Keratinocyte (primary cell): Measurements from ENCODE around the gene AGPAT3. TPM values are rescaled to one million over a fixed set of nuclear protein-coding genes. Genes with fewer than 3 reads are reported as not detected.

Experiments
- DNase-seq: peaks from one replicate; pipeline ENCODE4 v3.0.0-alpha.2; 2011; ENCODE audit warnings: low read depth, missing footprints, low spot score
- FAIRE-seq: peaks from 2 replicates; lab custom pipeline; 2011; peaks lifted over from hg19 to GRCh38; lab: Jason Lieb, UNC
- H2AFZ ChIP-seq: 2 replicates; pipeline ENCODE4 v1.6.0; 2012; ENCODE audit warnings: low read length, control low read depth, inconsistent platforms; ENCODE audit not compliant: control insufficient read depth
- H3K27ac ChIP-seq: 2 replicates; pipeline ENCODE4 v1.5.1; 2011; ENCODE audit warnings: low read length; ENCODE audit not compliant: control insufficient read depth, insufficient read depth
- H3K27me3 ChIP-seq: 3 replicates; pipeline ENCODE4 v1.6.0; 2011; ENCODE audit warnings: low read length; ENCODE audit not compliant: control insufficient read depth, insufficient read depth; ENCODE audit errors: extremely low read depth
- H3K36me3 ChIP-seq, 2 experiments: 2 replicates in 1 of 2; 3 replicates in 1 of 2; pipeline ENCODE4 v1.5.1; 2011; ENCODE audit warnings: low read length in 2 of 2, mild to moderate bottlenecking in 1 of 2; ENCODE audit not compliant: control insufficient read depth in 2 of 2, insufficient read depth in 2 of 2; ENCODE audit errors: extremely low read depth in 1 of 2
- H3K4me1 ChIP-seq: 3 replicates; pipeline ENCODE4 v1.5.1; 2011; ENCODE audit warnings: low read length; ENCODE audit not compliant: control insufficient read depth, insufficient read depth; ENCODE audit errors: extremely low read depth
- H3K4me2 ChIP-seq: 3 replicates; pipeline ENCODE4 v1.6.0; 2011; ENCODE audit warnings: low read depth, low read length; ENCODE audit not compliant: control insufficient read depth, insufficient read depth; ENCODE audit errors: extremely low read depth
- H3K4me3 ChIP-seq, 3 experiments: fragments of 200-600 bp in 1 of 3; sonication (generic) in 1 of 3; 2 replicates in 2 of 3; 3 replicates in 1 of 3; pipeline ENCODE4 v1.5.1; 2011 to 2016; ENCODE audit warnings: low read length in 3 of 3, mild to moderate bottlenecking in 3 of 3, control low read depth in 2 of 3, inconsistent platforms in 1 of 3, low read depth in 1 of 3, mixed read lengths in 1 of 3, mixed run types in 1 of 3, moderate library complexity in 1 of 3; ENCODE audit not compliant: control insufficient read depth in 2 of 3, insufficient read depth in 2 of 3; ENCODE audit errors: extremely low read depth in 1 of 3
- H3K79me2 ChIP-seq: 2 replicates; pipeline ENCODE4 v1.6.0; 2012; ENCODE audit warnings: low read length; ENCODE audit not compliant: control insufficient read depth, insufficient read depth
- H3K9ac ChIP-seq: 3 replicates; pipeline ENCODE4 v1.6.0; 2011; ENCODE audit warnings: low read length; ENCODE audit not compliant: control insufficient read depth, insufficient read depth; ENCODE audit errors: extremely low read depth
- H3K9me1 ChIP-seq: 3 replicates; pipeline ENCODE4 v1.6.0; 2011; ENCODE audit warnings: low read length; ENCODE audit not compliant: control insufficient read depth, insufficient read depth; ENCODE audit errors: extremely low read depth
- H3K9me3 ChIP-seq: 2 replicates; pipeline ENCODE4 v1.5.1; 2012; ENCODE audit warnings: low read depth, low read length; ENCODE audit not compliant: control insufficient read depth
- H4K20me1 ChIP-seq: 3 replicates; pipeline ENCODE4 v1.6.0; 2011; ENCODE audit warnings: low read length; ENCODE audit not compliant: control insufficient read depth, insufficient read depth; ENCODE audit errors: extremely low read depth
- CTCF ChIP-seq, 3 experiments: IDR thresholded peaks in 1 of 3; conservative IDR thresholded peaks in 1 of 3; optimal IDR thresholded peaks in 1 of 3; 2 replicates in 2 of 3; 3 replicates in 1 of 3; pipeline versions ENCODE3 to v1.5.1; 2011; ENCODE audit warnings: low read length in 3 of 3, mild to moderate bottlenecking in 3 of 3, moderate library complexity in 2 of 3, control low read depth in 1 of 3, inconsistent platforms in 1 of 3; ENCODE audit not compliant: insufficient read depth in 2 of 3; ENCODE audit errors: extremely low read depth in 1 of 3
- EZH2 ChIP-seq: IDR thresholded peaks from one replicate; pipeline ENCODE4 v1.6.1; 2012; ENCODE audit warnings: inconsistent platforms, mild to moderate bottlenecking, low read length, moderate library complexity
- dilution Hi-C: fragments of 300-500 bp; cut with MboI; formaldehyde crosslinking; loops from one replicate; pipeline ENCODE4 v1.7.0; 2020; ENCODE audit warnings: low sequenced_read_pairs; ENCODE audit not compliant: extremely low pct_ligation_motif_present
- polyA plus RNA-seq, 5 experiments: library from polyadenylated mRNA; depleted of rRNA in 3 of 5; stranded (reverse) in 3 of 5; stranded (forward) in 1 of 5; unstranded in 1 of 5; fragments of >200 nt; gene quantifications; 1 replicate in 1 of 5; 2 replicates in 3 of 5; 3 replicates in 1 of 5; pipeline versions ENCODE4 v1.2.1 to v1.2.3, GENCODE V29; 2011 to 2012; ENCODE audit warnings: missing spikeins in 2 of 5, low read depth in 1 of 5, low replicate concordance in 1 of 5

The AGPAT3 gene
- polyA plus RNA-seq, 1 donor (not counting 4 experiments of a cell fraction or from before 2014, with no cell fraction given), result 21.7 TPM

- dilution Hi-C loops, result no loop called here
- H3K27me3 ChIP-seq, result no peaks in the 10 kb centered on the region
- H3K4me3 ChIP-seq, result no peak overlapping the region
- DNase-seq (no peak), FAIRE-seq (no peak)
- H3K4me1 ChIP-seq, result peaks cover 5% of the 10 kb centered on the region
- H3K36me3 ChIP-seq, result no peaks in the 10 kb centered on the region
- H3K4me2 ChIP-seq, result no peak overlapping the region
- no peak for TF ChIP-seq CTCF (optimal IDR thresholded peaks at IDR 0.05 in 1 of 3, IDR thresholded peaks at IDR 0.05 in 1 of 3, conservative IDR thresholded peaks at IDR 0.05 in 1 of 3; ENCODE audit: extremely low read depth in 1 of 3, insufficient read depth in 2 of 3, low read length in 3 of 3)
- TF ChIP-seq EZH2, result no peak
- H3K79me2 ChIP-seq, result peaks cover 89% of the 10 kb centered on the region
- H3K9me3 ChIP-seq, result no peaks in the 10 kb centered on the region
- peaks cover 19% of the 10 kb centered on the region for H4K20me1 ChIP-seq
- H3K9ac ChIP-seq, result no peak overlapping the region
- H3K27ac ChIP-seq, result no peak overlapping the region
- peaks cover 3% of the 10 kb centered on the region for H3K9me1 ChIP-seq
- no peak overlapping the region for H2AFZ ChIP-seq
Observed at GRCh38 chr21:44019568-44019958, 154.5 kb downstream of the AGPAT3 start.

GRCh38 chr21:44020551-44020950 lies 155.5 kb downstream of the AGPAT3 start:
- H3K4me1 ChIP-seq, result peaks cover 15% of the 10 kb centered on the region

More at GRCh38 chr21:44020551-44020950, 155.5 kb downstream of the AGPAT3 start:
- Histone ChIP-seq H3K9ac (no peak overlapping the region), H3K36me3 (no peaks in the 10 kb centered on the region), H4K20me1 (peaks cover 28% of the 10 kb centered on the region), H3K79me2 (peaks cover 89% of the 10 kb centered on the region), H2AFZ (no peak overlapping the region), H3K27ac (no peak overlapping the region), H3K4me3 (no peak overlapping the region), H3K4me2 (no peak overlapping the region), H3K9me3 (no peaks in the 10 kb centered on the region), H3K9me1 (peaks cover 3% of the 10 kb centered on the region), H3K27me3 (no peaks in the 10 kb centered on the region)
- dilution Hi-C loops, result no loop called here
- no peak for DNase-seq
- TF ChIP-seq EZH2, result no peak
- TF ChIP-seq CTCF (optimal IDR thresholded peaks at IDR 0.05 in 1 of 3, IDR thresholded peaks at IDR 0.05 in 1 of 3, conservative IDR thresholded peaks at IDR 0.05 in 1 of 3; ENCODE audit: extremely low read depth in 1 of 3, insufficient read depth in 2 of 3, low read length in 3 of 3), result no peak
- FAIRE-seq, result no peak
